Astrocyte (in vitro differentiated cells and primary cell): ENCODE results near the gene NUMA1. TPM values are rescaled to one million over a fixed set of nuclear protein-coding genes. Genes with fewer than 3 reads are reported as not detected.

Experiments
- DNase-seq: peaks from one replicate; pipeline ENCODE4 v3.0.0-alpha.2; 2010; ENCODE audit warnings: low read depth
- FAIRE-seq: peaks from 2 replicates; lab custom pipeline; 2011; peaks lifted over from hg19 to GRCh38; lab: Jason Lieb, UNC
- H2AFZ ChIP-seq: 2 replicates; pipeline ENCODE4 v1.6.0; 2012; ENCODE audit warnings: low read depth, low read length, inconsistent platforms
- H3K27ac ChIP-seq: 2 replicates; pipeline ENCODE4 v1.5.1; 2011; ENCODE audit warnings: low read depth, low read length, inconsistent platforms
- H3K27me3 ChIP-seq: 2 replicates; pipeline ENCODE4 v1.6.0; 2011; ENCODE audit warnings: low read length, inconsistent platforms; ENCODE audit not compliant: insufficient read depth
- H3K36me3 ChIP-seq: 2 replicates; pipeline ENCODE4 v1.5.1; 2011; ENCODE audit warnings: low read length, inconsistent platforms; ENCODE audit not compliant: insufficient read depth
- H3K4me1 ChIP-seq: 2 replicates; pipeline ENCODE4 v1.5.1; 2011; ENCODE audit warnings: low read length, inconsistent platforms; ENCODE audit not compliant: insufficient read depth
- H3K4me2 ChIP-seq: 2 replicates; pipeline ENCODE4 v1.6.0; 2012; ENCODE audit warnings: low read length, inconsistent platforms
- H3K4me3 ChIP-seq: 2 replicates; pipeline ENCODE4 v1.5.1; 2011; ENCODE audit warnings: low read depth, mild to moderate bottlenecking, low read length, inconsistent platforms; ENCODE audit not compliant: insufficient read depth
- H3K79me2 ChIP-seq: 2 replicates; pipeline ENCODE4 v1.6.0; 2012; ENCODE audit warnings: mild to moderate bottlenecking, low read length, inconsistent platforms; ENCODE audit not compliant: insufficient read depth
- H3K9ac ChIP-seq: 2 replicates; pipeline ENCODE4 v1.6.0; 2012; ENCODE audit warnings: mild to moderate bottlenecking, low read length, inconsistent platforms
- H3K9me3 ChIP-seq: 2 replicates; pipeline ENCODE4 v1.5.1; 2012; ENCODE audit warnings: low read depth, mild to moderate bottlenecking, low read length, inconsistent platforms; ENCODE audit not compliant: insufficient read depth
- H4K20me1 ChIP-seq: 2 replicates; pipeline ENCODE4 v1.6.0; 2012; ENCODE audit warnings: low read length, inconsistent platforms; ENCODE audit not compliant: insufficient read depth
- H3K27ac Mint-ChIP-seq: one replicate; pipeline ENCODE4 v1.8.0; 2021; ENCODE audit warnings: mild to moderate bottlenecking, mixed read lengths; ENCODE audit not compliant: unreplicated experiment
- H3K27me3 Mint-ChIP-seq: one replicate; pipeline ENCODE4 v1.8.0; 2021; ENCODE audit warnings: low read depth, mixed read lengths; ENCODE audit not compliant: unreplicated experiment
- H3K36me3 Mint-ChIP-seq: one replicate; pipeline ENCODE4 v1.8.0; 2021; ENCODE audit warnings: low read depth, mixed read lengths; ENCODE audit not compliant: unreplicated experiment
- H3K4me1 Mint-ChIP-seq: one replicate; pipeline ENCODE4 v1.8.0; 2021; ENCODE audit warnings: low read depth, mixed read lengths; ENCODE audit not compliant: unreplicated experiment
- H3K4me3 Mint-ChIP-seq: one replicate; pipeline ENCODE4 v1.8.0; 2021; ENCODE audit warnings: mild to moderate bottlenecking, moderate library complexity, mixed read lengths; ENCODE audit not compliant: unreplicated experiment
- H3K9me3 Mint-ChIP-seq: one replicate; pipeline ENCODE4 v1.8.0; 2021; ENCODE audit warnings: mild to moderate bottlenecking, mixed read lengths; ENCODE audit not compliant: unreplicated experiment
- EZH2 ChIP-seq: IDR thresholded peaks from 2 replicates; pipeline ENCODE4 v1.6.1; 2012; ENCODE audit warnings: mild to moderate bottlenecking, low read length, inconsistent platforms; ENCODE audit not compliant: insufficient read depth
- total RNA-seq: library from RNA; stranded (reverse); gene quantifications from 2 replicates; pipeline ENCODE4 v1.2.1, GENCODE V29; 2021
- TF ChIP-seq, protein P1 (sequence below): IDR thresholded peaks from 2 replicates; pipeline ENCODE4 v1.5.1; 2011; ENCODE audit warnings: low read depth, mild to moderate bottlenecking, inconsistent platforms, low read length, moderate library complexity; ENCODE audit not compliant: insufficient read depth

NUMA1 gene
- total RNA-seq, 1 donor from 2014 or later, result 111 TPM

DNA sequence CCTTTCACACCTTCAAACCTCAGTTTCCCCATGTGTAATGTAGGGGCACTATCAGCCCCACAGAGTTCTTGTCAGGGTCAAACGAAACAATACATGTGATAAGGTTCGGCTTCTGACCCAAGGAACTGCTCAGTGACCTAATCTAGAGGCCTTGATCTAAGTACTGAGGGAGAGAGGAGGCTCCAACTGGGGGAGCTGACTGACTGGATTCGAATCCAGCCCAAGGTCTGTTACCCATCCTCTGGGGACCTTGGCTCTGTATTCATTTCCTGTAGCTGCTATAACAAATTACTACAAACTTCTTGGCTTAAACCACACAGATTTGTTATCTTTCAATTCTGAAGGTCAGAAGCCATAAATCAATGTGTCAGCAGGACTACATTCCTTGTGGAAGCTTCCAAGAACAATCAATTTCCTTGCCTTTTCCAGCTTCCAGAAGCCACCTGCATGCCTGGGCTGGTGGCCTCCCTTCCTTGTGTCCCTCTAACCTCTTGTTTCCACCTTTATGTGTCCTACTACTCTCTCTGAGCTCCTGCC is 42.8 kb upstream of the NUMA1 start:
- H3K27me3 Mint-ChIP-seq, result peaks cover 17% of the 10 kb centered on the region
- H3K36me3 Mint-ChIP-seq, result peaks cover 4% of the 10 kb centered on the region
- no peaks in the 10 kb centered on the region for H3K36me3 ChIP-seq
- no peaks in the 10 kb centered on the region for H4K20me1 ChIP-seq
- H3K27ac Mint-ChIP-seq, result no peak overlapping the region
- no peaks in the 10 kb centered on the region for H3K4me1 ChIP-seq
- peaks cover 3% of the 10 kb centered on the region for H3K9me3 ChIP-seq
- no peak overlapping the region for H3K9ac ChIP-seq
- no peak overlapping the region for H3K4me3 ChIP-seq
- H3K79me2 ChIP-seq, result no peaks in the 10 kb centered on the region
- FAIRE-seq, result no peak
- DNase-seq, result no peak
- H3K4me3 Mint-ChIP-seq, result no peak overlapping the region
- no peak overlapping the region for H3K4me2 ChIP-seq
- H3K9me3 Mint-ChIP-seq, result peaks cover 6% of the 10 kb centered on the region
- H3K4me1 Mint-ChIP-seq, result no peaks in the 10 kb centered on the region
- no peak overlapping the region for H2AFZ ChIP-seq
- no peak overlapping the region for H3K27ac ChIP-seq
- H3K27me3 ChIP-seq, result no peaks in the 10 kb centered on the region
- TF ChIP-seq EZH2, result no peak
- TF ChIP-seq, protein P1, sequence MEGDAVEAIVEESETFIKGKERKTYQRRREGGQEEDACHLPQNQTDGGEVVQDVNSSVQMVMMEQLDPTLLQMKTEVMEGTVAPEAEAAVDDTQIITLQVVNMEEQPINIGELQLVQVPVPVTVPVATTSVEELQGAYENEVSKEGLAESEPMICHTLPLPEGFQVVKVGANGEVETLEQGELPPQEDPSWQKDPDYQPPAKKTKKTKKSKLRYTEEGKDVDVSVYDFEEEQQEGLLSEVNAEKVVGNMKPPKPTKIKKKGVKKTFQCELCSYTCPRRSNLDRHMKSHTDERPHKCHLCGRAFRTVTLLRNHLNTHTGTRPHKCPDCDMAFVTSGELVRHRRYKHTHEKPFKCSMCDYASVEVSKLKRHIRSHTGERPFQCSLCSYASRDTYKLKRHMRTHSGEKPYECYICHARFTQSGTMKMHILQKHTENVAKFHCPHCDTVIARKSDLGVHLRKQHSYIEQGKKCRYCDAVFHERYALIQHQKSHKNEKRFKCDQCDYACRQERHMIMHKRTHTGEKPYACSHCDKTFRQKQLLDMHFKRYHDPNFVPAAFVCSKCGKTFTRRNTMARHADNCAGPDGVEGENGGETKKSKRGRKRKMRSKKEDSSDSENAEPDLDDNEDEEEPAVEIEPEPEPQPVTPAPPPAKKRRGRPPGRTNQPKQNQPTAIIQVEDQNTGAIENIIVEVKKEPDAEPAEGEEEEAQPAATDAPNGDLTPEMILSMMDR, result no peak

DNA sequence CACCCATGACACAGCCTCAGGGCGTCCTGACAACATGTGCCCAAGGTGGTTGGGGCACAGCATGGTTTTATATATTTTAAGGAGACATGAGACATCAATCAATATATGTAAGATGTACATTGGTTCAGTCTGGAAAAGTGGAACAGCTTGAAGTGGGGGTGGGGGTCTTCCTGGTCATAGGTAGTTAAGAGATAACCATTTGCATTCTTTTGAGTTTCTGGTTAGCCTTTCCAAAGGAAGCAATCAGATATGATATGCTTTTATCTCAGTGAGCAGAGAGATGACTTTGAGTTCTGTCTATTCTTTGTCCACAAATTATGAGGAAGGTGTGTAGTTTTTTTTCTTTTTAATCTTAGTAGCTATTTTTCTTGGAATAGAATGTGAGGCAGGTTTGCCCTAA is 42.3 kb upstream of the NUMA1 start:
- Histone ChIP-seq H3K4me2 (no peak overlapping the region), H3K4me3 (no peak overlapping the region), H3K9ac (no peak overlapping the region), H3K27me3 (no peaks in the 10 kb centered on the region), H3K27ac (no peak overlapping the region), H4K20me1 (no peaks in the 10 kb centered on the region), H3K9me3 (peaks cover 3% of the 10 kb centered on the region), H3K4me1 (no peaks in the 10 kb centered on the region), H3K79me2 (no peaks in the 10 kb centered on the region), H3K36me3 (no peaks in the 10 kb centered on the region), H2AFZ (no peak overlapping the region)
- no peaks in the 10 kb centered on the region for H3K4me1 Mint-ChIP-seq
- H3K9me3 Mint-ChIP-seq, result peaks cover 6% of the 10 kb centered on the region
- H3K27me3 Mint-ChIP-seq, result peaks cover 17% of the 10 kb centered on the region
- no peak overlapping the region for H3K27ac Mint-ChIP-seq
- no peak for FAIRE-seq
- no peak for DNase-seq
- H3K36me3 Mint-ChIP-seq, result peaks cover 4% of the 10 kb centered on the region
- H3K4me3 Mint-ChIP-seq, result no peak overlapping the region
- TF ChIP-seq, protein P1, result no peak
- TF ChIP-seq EZH2, result no peak

DNA sequence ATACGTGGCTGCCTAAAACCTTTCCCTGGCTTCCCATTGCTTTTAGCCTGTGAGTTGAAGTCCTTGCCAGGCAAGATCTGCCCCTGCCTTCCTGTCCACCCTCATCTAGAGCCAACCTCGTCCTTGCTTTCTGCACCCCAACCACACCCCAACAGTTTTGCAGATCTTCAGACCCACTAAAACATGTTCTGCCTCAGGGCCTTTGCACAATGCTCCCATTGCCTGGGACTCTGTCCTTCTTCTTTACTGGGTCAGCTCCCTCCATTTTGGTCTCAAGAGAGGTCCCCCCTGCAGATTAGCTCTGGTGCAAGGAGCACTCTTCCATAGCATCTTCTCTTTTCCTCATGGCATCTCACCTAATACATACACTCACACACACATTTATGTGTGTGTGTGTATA is 40.6 kb upstream of the NUMA1 start:
- Mint-ChIP-seq H3K4me3 (no peak overlapping the region), H3K27ac (no peak overlapping the region), H3K9me3 (peaks cover 4% of the 10 kb centered on the region), H3K27me3 (peaks cover 19% of the 10 kb centered on the region), H3K36me3 (peaks cover 4% of the 10 kb centered on the region), H3K4me1 (no peaks in the 10 kb centered on the region)
- H3K27ac ChIP-seq, result no peak overlapping the region
- H3K9ac ChIP-seq, result no peak overlapping the region
- H3K27me3 ChIP-seq, result no peaks in the 10 kb centered on the region
- H3K36me3 ChIP-seq, result no peaks in the 10 kb centered on the region
- no peak overlapping the region for H3K4me2 ChIP-seq
- H3K4me1 ChIP-seq, result no peaks in the 10 kb centered on the region
- H3K4me3 ChIP-seq, result no peak overlapping the region
- TF ChIP-seq, protein P1, result no peak
- TF ChIP-seq EZH2, result no peak
- no peak for DNase-seq
- no peaks in the 10 kb centered on the region for H3K79me2 ChIP-seq
- H4K20me1 ChIP-seq, result no peaks in the 10 kb centered on the region
- H2AFZ ChIP-seq, result no peak overlapping the region
- H3K9me3 ChIP-seq, result peaks cover 3% of the 10 kb centered on the region
- no peak for FAIRE-seq
